Endothelial cell of umbilical vein (primary cell): ENCODE data around the gene KIF2C. TPM values are rescaled to one million over a fixed set of nuclear protein-coding genes. Genes with fewer than 3 reads are reported as not detected.

Source experiments
- BruUV-seq: library from RNA; stranded (reverse); fragments of 400-500 nt; replicated peaks from 2 replicates; lab custom pipeline; 2021; lab: Mats Ljungman, UMichigan
- CTCF ChIA-PET: fragments of 300-600, 350-600 bp; sonication (Branson Sonifier 250); formaldehyde crosslinking; loops from one replicate; lab custom pipeline; 2021; ENCODE audit warnings: antibody characterized with exemption, inconsistent platforms; lab: Charles Lee
- POLR2A ChIA-PET: fragments of 300-600, 350-600 bp; sonication (Branson Sonifier 250); formaldehyde crosslinking; loops from one replicate; lab custom pipeline; 2021; ENCODE audit warnings: antibody characterized with exemption, inconsistent platforms; lab: Charles Lee
- DNase-seq: peaks from one replicate; pipeline ENCODE4 v3.0.0-alpha.2; 2011; ENCODE audit warnings: low read depth, low spot score
- FAIRE-seq: peaks from 2 replicates; lab custom pipeline; 2011; peaks lifted over from hg19 to GRCh38; lab: Jason Lieb, UNC
- H2AFZ ChIP-seq: 2 replicates; pipeline ENCODE4 v1.6.0; 2012; ENCODE audit warnings: low read depth, low read length, control low read depth, inconsistent platforms
- H3K27ac ChIP-seq: 2 replicates; pipeline ENCODE4 v1.5.1; 2011; ENCODE audit warnings: low read depth, mild to moderate bottlenecking, control low read depth, low read length, moderate library complexity; ENCODE audit not compliant: insufficient read depth
- H3K27me3 ChIP-seq, 2 experiments: 2 replicates each; pipeline versions ENCODE4 v1.6.0 to v1.6.1; 2011; ENCODE audit warnings: low read length in 2 of 2, mixed read lengths in 1 of 2; ENCODE audit not compliant: control insufficient read depth in 2 of 2, insufficient read depth in 2 of 2
- H3K36me3 ChIP-seq, 2 experiments: 2 replicates in 1 of 2; 3 replicates in 1 of 2; pipeline ENCODE4 v1.5.1; 2011; ENCODE audit warnings: low read length in 2 of 2, mild to moderate bottlenecking in 1 of 2, moderate library complexity in 1 of 2; ENCODE audit not compliant: control insufficient read depth in 2 of 2, insufficient read depth in 2 of 2; ENCODE audit errors: extremely low read depth in 1 of 2
- H3K4me1 ChIP-seq: 3 replicates; pipeline ENCODE4 v1.5.1; 2011; ENCODE audit warnings: mild to moderate bottlenecking, low read length; ENCODE audit not compliant: control insufficient read depth, insufficient read depth; ENCODE audit errors: extremely low read depth
- H3K4me2 ChIP-seq: 2 replicates; pipeline ENCODE4 v1.6.1; 2011; ENCODE audit warnings: low read length, control low read depth, mixed read lengths; ENCODE audit not compliant: insufficient read depth
- H3K4me3 ChIP-seq, 3 experiments: fragments of 200-600 bp in 1 of 3; sonication (generic), shearing (Covaris generic) in 1 of 3; replicated peaks in 1 of 3; 2 replicates each; pipeline ENCODE4 v1.5.1; 2011 to 2016; ENCODE audit warnings: control low read depth in 3 of 3, low read length in 3 of 3, mild to moderate bottlenecking in 2 of 3, inconsistent platforms in 1 of 3, low read depth in 1 of 3, moderate library complexity in 1 of 3; ENCODE audit not compliant: insufficient read depth in 1 of 3
- H3K79me2 ChIP-seq: 2 replicates; pipeline ENCODE4 v1.6.0; 2012; ENCODE audit warnings: low read length, inconsistent platforms; ENCODE audit not compliant: control insufficient read depth, insufficient read depth
- H3K9ac ChIP-seq: replicated peaks from 2 replicates; pipeline ENCODE3; 2011; ENCODE audit warnings: low read length, control low read depth; ENCODE audit not compliant: insufficient read depth; ENCODE audit errors: extremely low read depth
- H3K9me1 ChIP-seq: replicated peaks from 3 replicates; pipeline ENCODE4 v1.6.0; 2011; ENCODE audit warnings: mild to moderate bottlenecking, low read length; ENCODE audit not compliant: control insufficient read depth, insufficient read depth; ENCODE audit errors: extremely low read depth
- H3K9me3 ChIP-seq: replicated peaks from 2 replicates; pipeline ENCODE4 v1.5.1; 2012; ENCODE audit warnings: low read length, inconsistent platforms; ENCODE audit not compliant: control insufficient read depth, insufficient read depth
- H4K20me1 ChIP-seq: replicated peaks from 2 replicates; pipeline ENCODE3; 2011; ENCODE audit warnings: mild to moderate bottlenecking, low read length; ENCODE audit not compliant: control insufficient read depth, insufficient read depth; ENCODE audit errors: extremely low read depth
- EZH2 ChIP-seq: IDR thresholded peaks from 2 replicates; pipeline ENCODE4 v1.6.1; 2012; ENCODE audit warnings: borderline replicate concordance, low read depth, mild to moderate bottlenecking, moderate library complexity, low read length, inconsistent platforms; ENCODE audit not compliant: severe bottlenecking
- GATA2 ChIP-seq: IDR thresholded peaks from 2 replicates; pipeline ENCODE4 v1.7.0; 2011; ENCODE audit warnings: low read depth, mild to moderate bottlenecking, moderate library complexity, mixed read lengths, low read length; ENCODE audit not compliant: insufficient read length, insufficient read depth
- JUN ChIP-seq: IDR thresholded peaks from 2 replicates; pipeline ENCODE4 v1.6.1; 2011; ENCODE audit warnings: borderline replicate concordance, low read depth; ENCODE audit not compliant: insufficient read length, insufficient read depth
- MYC ChIP-seq: IDR thresholded peaks from one replicate; pipeline ENCODE4 v1.6.1; 2011; ENCODE audit warnings: mild to moderate bottlenecking, low read depth, low read length
- POLR2A ChIP-seq: IDR thresholded peaks from 2 replicates; pipeline ENCODE4 v1.6.1; 2012; ENCODE audit warnings: low read depth, mild to moderate bottlenecking, control low read depth, low read length
- POLR2AphosphoS5 ChIP-seq: IDR thresholded peaks from 2 replicates; pipeline ENCODE4 v1.6.1; 2012; ENCODE audit warnings: low read depth, mild to moderate bottlenecking, control low read depth, low read length, moderate library complexity; ENCODE audit not compliant: insufficient read depth
- dilution Hi-C: fragments of 300-500 bp; cut with MboI; formaldehyde crosslinking; loops from one replicate; pipeline ENCODE4 v1.15.0; 2019; ENCODE audit warnings: low sequenced_read_pairs; ENCODE audit not compliant: extremely low pct_ligation_motif_present
- intact Hi-C: fragments of 100-400 bp; cut with micrococcal nuclease; formaldehyde crosslinking; loops from one replicate; pipeline ENCODE4 v1.10.0; 2022
- polyA plus RNA-seq, 4 experiments: library from polyadenylated mRNA; depleted of rRNA in 3 of 4; stranded (reverse) in 3 of 4; unstranded in 1 of 4; fragments of >200 nt; gene quantifications; 2 replicates each; pipeline versions ENCODE4 v1.2.1 to v1.2.3, GENCODE V29; 2011 to 2012; ENCODE audit warnings: missing spikeins in 1 of 4
- total RNA-seq: library from RNA; stranded (reverse); gene quantifications from 2 replicates; pipeline ENCODE4 v1.2.3, GENCODE V29; 2021
- TF ChIP-seq, protein P1 (sequence below): IDR thresholded peaks from 2 replicates; pipeline ENCODE4 v1.6.1; 2011; ENCODE audit not compliant: insufficient read depth, insufficient read length

Gene KIF2C
- total and polyA plus RNA-seq, 2 donors (not counting 3 experiments of a cell fraction or from before 2014, with no cell fraction given) = 27.1 to 53.7 TPM

- no peaks in the 10 kb centered on the region for H3K4me1 ChIP-seq
- no peak overlapping the region for H2AFZ ChIP-seq
- FAIRE-seq (no peak), DNase-seq (no peak)
- H3K9ac ChIP-seq = no peak overlapping the region
- H3K9me1 ChIP-seq = no peaks in the 10 kb centered on the region
- TF ChIP-seq JUN (no peak), POLR2A (no peak), MYC (no peak), EZH2 (no peak), POLR2AphosphoS5 (no peak)
- TF ChIP-seq, protein P1, sequence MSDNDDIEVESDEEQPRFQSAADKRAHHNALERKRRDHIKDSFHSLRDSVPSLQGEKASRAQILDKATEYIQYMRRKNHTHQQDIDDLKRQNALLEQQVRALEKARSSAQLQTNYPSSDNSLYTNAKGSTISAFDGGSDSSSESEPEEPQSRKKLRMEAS = no peak
- H4K20me1 ChIP-seq = no peaks in the 10 kb centered on the region
- intact Hi-C loops (no loop called here), dilution Hi-C loops (no loop called here)
- ChIA-PET POLR2A (no interaction called here), CTCF (no interaction called here)
- H3K4me2 ChIP-seq = no peak overlapping the region
- no peaks in the 10 kb centered on the region for H3K9me3 ChIP-seq
- no peak overlapping the region for H3K4me3 ChIP-seq
- no peak overlapping the region for H3K27ac ChIP-seq
- H3K36me3 ChIP-seq = no peaks in the 10 kb centered on the region
- H3K27me3 ChIP-seq = no peaks in the 10 kb centered on the region
- H3K79me2 ChIP-seq = no peaks in the 10 kb centered on the region
- BruUV-seq = no TSS peak
These were observed 15.2 kb upstream of the KIF2C start for GRCh38 chr1:44724296-44724954.

DNA sequence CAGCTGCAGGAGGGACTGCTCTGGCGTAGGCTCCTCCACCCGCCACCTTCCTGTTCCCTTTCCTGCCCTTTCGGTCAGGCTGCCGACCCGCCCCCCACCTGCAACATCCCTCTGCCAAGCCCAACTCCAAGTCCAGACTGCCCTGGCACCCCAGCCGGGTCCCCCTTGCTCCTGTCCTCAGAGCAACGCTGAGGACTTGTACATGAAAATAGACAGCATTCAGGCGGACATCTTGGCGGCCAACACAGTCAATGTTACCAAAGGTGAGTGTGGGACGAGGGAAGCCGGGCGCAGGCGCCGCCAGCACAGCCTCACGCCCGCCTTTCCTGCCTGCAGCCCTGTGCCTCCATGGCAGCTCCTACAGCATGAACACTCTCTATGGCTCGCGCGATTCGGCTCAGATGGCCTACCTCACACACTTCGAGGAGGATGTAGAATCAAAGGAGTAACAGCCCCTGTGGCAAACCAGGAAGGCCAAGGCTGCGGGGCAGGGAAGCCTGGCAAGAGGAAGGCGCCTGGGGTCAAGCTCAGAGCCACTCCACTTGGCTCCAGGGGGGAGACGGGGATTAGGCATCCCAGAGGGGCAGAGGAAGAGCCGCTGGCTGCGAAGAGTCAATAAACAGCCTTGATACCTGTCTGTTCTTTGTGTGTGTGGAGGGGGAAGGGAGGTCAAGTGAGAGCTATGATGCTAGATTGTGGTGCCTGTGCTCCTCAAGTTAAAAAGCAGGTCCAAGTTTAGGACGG, 14.5 kb upstream of the KIF2C start:
- Histone ChIP-seq H3K4me1 (peaks cover 2% of the 10 kb centered on the region), H3K27me3 (no peaks in the 10 kb centered on the region), H3K27ac (no peak overlapping the region), H3K9ac (no peak overlapping the region), H3K9me1 (no peaks in the 10 kb centered on the region), H2AFZ (no peak overlapping the region), H4K20me1 (no peaks in the 10 kb centered on the region), H3K36me3 (no peaks in the 10 kb centered on the region), H3K4me3 (no peak overlapping the region), H3K79me2 (no peaks in the 10 kb centered on the region), H3K9me3 (no peaks in the 10 kb centered on the region), H3K4me2 (no peak overlapping the region)
- ChIA-PET CTCF (no interaction called here), POLR2A (interaction anchor here (0.7 kb wide), 1 partner anchor 28 kb away, joined by 4 read pairs; no protein-coding TSS in a partner anchor)
- dilution Hi-C loops = no loop called here
- BruUV-seq = no TSS peak
- FAIRE-seq = no peak
- no peak for DNase-seq
- intact Hi-C loops = no loop called here
- no peak for TF ChIP-seq EZH2
- no peak for TF ChIP-seq POLR2A
- no peak for TF ChIP-seq GATA2
